HL-60 (cell line): Measurements from ENCODE around the gene POLR2C.

Experiments used
- POLR2AphosphoS5 ChIP-seq: IDR thresholded peaks from 2 replicates; pipeline ENCODE4 v1.6.1; 2012; ENCODE audit warnings: low read depth
- REST ChIP-seq: IDR thresholded peaks from 2 replicates; pipeline ENCODE4 v1.6.1; 2012; ENCODE audit warnings: low read depth; ENCODE audit not compliant: insufficient replicate concordance
- TF ChIP-seq, protein P1 (sequence below): IDR thresholded peaks from one replicate; pipeline ENCODE4 v1.5.1; 2011; ENCODE audit warnings: low read length, control low read depth, inconsistent platforms; ENCODE audit not compliant: insufficient read depth

DNA sequence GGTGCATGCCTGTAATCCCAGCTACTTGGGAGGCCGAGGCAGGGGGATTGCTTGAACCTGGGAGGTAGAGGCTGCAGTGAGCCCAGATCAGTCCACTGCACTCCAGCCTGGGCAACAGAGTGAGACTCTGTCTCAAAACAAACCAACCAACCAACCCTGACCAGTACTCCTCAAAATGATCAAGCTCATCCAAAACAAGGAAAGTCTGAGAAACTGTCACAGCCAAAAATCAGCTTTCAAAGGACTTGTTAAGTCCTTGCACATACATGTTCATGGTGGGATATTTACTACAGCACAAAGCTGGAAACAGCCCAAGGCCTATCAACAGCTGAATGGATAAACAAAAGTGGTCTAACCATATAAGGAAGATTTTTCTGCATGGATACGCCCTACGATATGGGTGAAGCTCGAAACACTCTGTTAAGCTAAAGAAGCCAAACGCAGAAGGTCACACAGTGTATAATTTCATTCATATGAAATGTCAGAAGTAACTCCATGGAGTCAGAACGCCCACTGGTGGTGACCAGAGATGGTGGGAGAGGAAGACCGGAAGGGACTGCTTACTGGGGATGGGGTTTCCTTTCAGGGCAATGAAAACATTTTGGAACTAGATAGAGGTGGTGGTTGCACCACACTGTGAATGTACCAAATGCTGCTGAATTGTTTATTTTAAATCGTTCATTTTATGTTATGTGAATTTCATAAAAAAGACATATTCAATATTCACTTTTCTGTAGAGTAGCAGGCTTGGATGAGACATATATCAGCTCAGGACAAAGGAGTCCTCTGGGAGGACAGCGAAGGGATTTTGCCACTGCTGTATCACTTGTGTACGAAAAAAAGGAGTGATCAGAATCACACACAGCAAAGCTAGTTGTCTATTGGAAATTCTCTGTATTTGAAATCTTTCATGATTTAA, 40.2 kb upstream of the POLR2C start:
- TF ChIP-seq POLR2AphosphoS5 (no peak), REST (no peak)
- TF ChIP-seq, protein P1, sequence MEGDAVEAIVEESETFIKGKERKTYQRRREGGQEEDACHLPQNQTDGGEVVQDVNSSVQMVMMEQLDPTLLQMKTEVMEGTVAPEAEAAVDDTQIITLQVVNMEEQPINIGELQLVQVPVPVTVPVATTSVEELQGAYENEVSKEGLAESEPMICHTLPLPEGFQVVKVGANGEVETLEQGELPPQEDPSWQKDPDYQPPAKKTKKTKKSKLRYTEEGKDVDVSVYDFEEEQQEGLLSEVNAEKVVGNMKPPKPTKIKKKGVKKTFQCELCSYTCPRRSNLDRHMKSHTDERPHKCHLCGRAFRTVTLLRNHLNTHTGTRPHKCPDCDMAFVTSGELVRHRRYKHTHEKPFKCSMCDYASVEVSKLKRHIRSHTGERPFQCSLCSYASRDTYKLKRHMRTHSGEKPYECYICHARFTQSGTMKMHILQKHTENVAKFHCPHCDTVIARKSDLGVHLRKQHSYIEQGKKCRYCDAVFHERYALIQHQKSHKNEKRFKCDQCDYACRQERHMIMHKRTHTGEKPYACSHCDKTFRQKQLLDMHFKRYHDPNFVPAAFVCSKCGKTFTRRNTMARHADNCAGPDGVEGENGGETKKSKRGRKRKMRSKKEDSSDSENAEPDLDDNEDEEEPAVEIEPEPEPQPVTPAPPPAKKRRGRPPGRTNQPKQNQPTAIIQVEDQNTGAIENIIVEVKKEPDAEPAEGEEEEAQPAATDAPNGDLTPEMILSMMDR = peak; percentile 22
